ENCODE results near the gene SHB.

The SHB gene

DNA sequence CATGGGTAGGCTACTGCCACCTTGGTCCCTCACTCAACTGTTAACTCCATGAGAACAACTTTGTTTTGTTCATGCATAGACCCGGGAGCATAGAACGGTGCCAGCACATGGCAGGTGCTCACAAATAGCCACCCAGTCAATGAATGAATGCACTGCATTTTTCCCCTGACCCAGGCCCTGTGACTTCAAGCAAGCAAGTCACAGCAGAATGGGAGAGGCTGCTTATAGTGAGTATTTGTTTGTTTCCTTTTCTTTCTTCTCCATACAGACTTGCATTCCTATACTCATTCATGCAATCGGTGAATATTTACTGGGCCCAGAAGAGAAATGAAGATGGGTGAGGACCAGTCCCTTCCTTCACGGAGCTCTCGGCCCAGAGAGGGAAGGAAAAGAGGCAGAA is 62.0 kb downstream of the SHB start:
- Histone ChIP-seq H3K4me1 (ENCODE audit: control insufficient read depth, insufficient read depth, low read length) (peaks cover 31% of the 10 kb centered on the region), H3K27me3 (ENCODE audit: control insufficient read depth, insufficient read depth, low read length) (no peaks in the 10 kb centered on the region), H3K4me3 (ENCODE audit: low read length) (no peak overlapping the region), H3K36me3 (ENCODE audit: insufficient read depth, low read length) (no peaks in the 10 kb centered on the region), H3K9ac (ENCODE audit: low read depth, low read length) (no peak overlapping the region), H3K4me2 (ENCODE audit: low read length) (no peak overlapping the region), H3K9me3 (replicated peaks; ENCODE audit: low read length) (no peaks in the 10 kb centered on the region)

DNA sequence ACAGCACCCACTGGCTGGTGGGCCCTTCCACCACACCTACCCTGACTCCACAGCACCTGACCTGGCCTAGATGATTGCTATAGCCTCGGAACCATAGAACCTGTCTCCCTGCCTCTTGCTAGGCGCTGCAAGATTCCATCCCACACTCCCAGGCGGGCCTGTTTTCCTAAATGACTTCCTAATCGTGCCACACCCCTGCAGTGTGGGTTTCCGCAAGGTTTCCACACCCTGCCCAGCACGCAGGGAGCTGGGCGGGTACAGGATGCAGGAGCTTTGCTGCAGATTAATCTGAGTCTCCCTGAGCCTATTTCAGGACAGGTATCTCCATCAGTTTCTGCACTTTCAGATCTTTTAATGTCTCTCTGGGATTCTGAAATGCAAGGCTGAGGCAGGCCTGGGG is 62.9 kb downstream of the SHB start:
- H3K9me3 ChIP-seq (replicated peaks; ENCODE audit: low read length): no peaks in the 10 kb centered on the region
- H3K4me3 ChIP-seq (ENCODE audit: low read length): no peak overlapping the region
- no peak overlapping the region for H3K9ac ChIP-seq (ENCODE audit: low read depth, low read length)
- no peak overlapping the region for H3K4me2 ChIP-seq (ENCODE audit: low read length)
- H3K36me3 ChIP-seq (ENCODE audit: insufficient read depth, low read length): peaks cover 4% of the 10 kb centered on the region
- peaks cover 31% of the 10 kb centered on the region for H3K4me1 ChIP-seq (ENCODE audit: control insufficient read depth, insufficient read depth, low read length)
- H3K27me3 ChIP-seq (ENCODE audit: control insufficient read depth, insufficient read depth, low read length): no peaks in the 10 kb centered on the region

- Histone ChIP-seq H3K4me1 (ENCODE audit: control insufficient read depth, insufficient read depth, low read length) (peaks cover 36% of the 10 kb centered on the region), H3K4me3 (ENCODE audit: low read length) (no peak overlapping the region), H3K27me3 (ENCODE audit: control insufficient read depth, insufficient read depth, low read length) (no peaks in the 10 kb centered on the region), H3K9ac (ENCODE audit: low read depth, low read length) (no peak overlapping the region), H3K9me3 (replicated peaks; ENCODE audit: low read length) (no peaks in the 10 kb centered on the region), H3K4me2 (ENCODE audit: low read length) (no peak overlapping the region), H3K36me3 (ENCODE audit: insufficient read depth, low read length) (peaks cover 5% of the 10 kb centered on the region)
Observed at GRCh38 chr9:38004809-38005560, 64.0 kb downstream of the SHB start.

- Histone ChIP-seq H3K9me3 (replicated peaks; ENCODE audit: low read length) (no peaks in the 10 kb centered on the region), H3K27me3 (ENCODE audit: control insufficient read depth, insufficient read depth, low read length) (no peaks in the 10 kb centered on the region), H3K4me2 (ENCODE audit: low read length) (no peak overlapping the region), H3K36me3 (ENCODE audit: insufficient read depth, low read length) (peaks cover 5% of the 10 kb centered on the region), H3K4me3 (ENCODE audit: low read length) (no peak overlapping the region), H3K4me1 (ENCODE audit: control insufficient read depth, insufficient read depth, low read length) (peaks cover 38% of the 10 kb centered on the region), H3K9ac (ENCODE audit: low read depth, low read length) (no peak overlapping the region)
Observed at GRCh38 chr9:38003946-38004808, 64.8 kb downstream of the SHB start.

DNA sequence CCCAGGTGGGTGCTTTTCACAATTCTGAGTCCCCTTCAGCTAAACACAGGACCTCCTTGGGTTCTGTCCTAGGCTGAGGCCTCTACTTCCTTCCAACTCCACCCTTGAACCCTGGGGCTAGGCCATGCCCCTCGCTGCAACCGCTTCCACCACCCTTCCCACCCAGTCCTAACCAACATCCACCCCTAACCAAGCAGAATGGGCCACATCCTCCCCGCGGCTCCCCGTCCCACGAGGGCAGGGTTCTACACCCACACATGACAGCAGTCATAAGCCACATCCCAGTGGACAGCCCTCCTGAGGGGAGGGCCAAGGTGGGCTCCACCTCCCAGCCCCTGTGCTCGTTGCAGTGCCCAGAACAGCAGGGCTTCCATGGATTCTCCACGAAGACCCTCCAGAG is 65.8 kb downstream of the SHB start:
- peaks cover 35% of the 10 kb centered on the region for H3K4me1 ChIP-seq (ENCODE audit: control insufficient read depth, insufficient read depth, low read length)
- H3K4me3 ChIP-seq (ENCODE audit: low read length): no peak overlapping the region
- H3K4me2 ChIP-seq (ENCODE audit: low read length): no peak overlapping the region
- H3K9me3 ChIP-seq (replicated peaks; ENCODE audit: low read length): no peaks in the 10 kb centered on the region
- peaks cover 5% of the 10 kb centered on the region for H3K36me3 ChIP-seq (ENCODE audit: insufficient read depth, low read length)
- H3K9ac ChIP-seq (ENCODE audit: low read depth, low read length): no peak overlapping the region
- H3K27me3 ChIP-seq (ENCODE audit: control insufficient read depth, insufficient read depth, low read length): no peaks in the 10 kb centered on the region

GRCh38 chr9:38001430-38001829 is 67.6 kb downstream of the SHB start:
- no peak overlapping the region for H3K4me3 ChIP-seq (ENCODE audit: low read length)
- H3K9me3 ChIP-seq (replicated peaks; ENCODE audit: low read length): no peaks in the 10 kb centered on the region
- peaks cover 27% of the 10 kb centered on the region for H3K4me1 ChIP-seq (ENCODE audit: control insufficient read depth, insufficient read depth, low read length)
- H3K4me2 ChIP-seq (ENCODE audit: low read length): no peak overlapping the region
- H3K9ac ChIP-seq (ENCODE audit: low read depth, low read length): no peak overlapping the region
- no peaks in the 10 kb centered on the region for H3K27me3 ChIP-seq (ENCODE audit: control insufficient read depth, insufficient read depth, low read length)
- H3K36me3 ChIP-seq (ENCODE audit: insufficient read depth, low read length): peaks cover 5% of the 10 kb centered on the region

- peaks cover 30% of the 10 kb centered on the region for H3K4me1 ChIP-seq (ENCODE audit: control insufficient read depth, insufficient read depth, low read length)
- no peaks in the 10 kb centered on the region for H3K9me3 ChIP-seq (replicated peaks; ENCODE audit: low read length)
- H3K4me3 ChIP-seq (ENCODE audit: low read length): no peak overlapping the region
- H3K4me2 ChIP-seq (ENCODE audit: low read length): no peak overlapping the region
- H3K27me3 ChIP-seq (ENCODE audit: control insufficient read depth, insufficient read depth, low read length): no peaks in the 10 kb centered on the region
- H3K9ac ChIP-seq (ENCODE audit: low read depth, low read length): no peak overlapping the region
- H3K36me3 ChIP-seq (ENCODE audit: insufficient read depth, low read length): peaks cover 5% of the 10 kb centered on the region
Observed at GRCh38 chr9:38000735-38001134, 68.3 kb downstream of the SHB start.

DNA sequence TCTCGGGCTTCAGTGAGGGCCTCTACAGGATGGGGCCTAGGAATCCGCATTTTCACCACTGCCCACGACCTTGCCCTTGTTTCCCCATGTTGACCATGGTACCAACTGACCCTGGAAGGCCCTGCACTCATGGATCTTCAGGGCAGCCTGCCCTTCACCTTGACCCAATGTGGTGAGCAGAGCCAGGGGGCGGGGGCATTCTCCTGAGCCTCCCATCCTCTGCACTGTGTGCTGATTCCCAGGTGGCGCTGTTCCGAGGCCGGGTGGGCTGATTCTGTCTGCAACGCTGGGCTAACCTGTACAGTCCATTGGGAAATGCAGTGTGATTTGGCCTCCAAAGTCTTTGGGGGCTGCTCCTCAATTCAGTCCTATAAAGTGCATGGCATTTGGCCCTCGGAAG is 68.7 kb downstream of the SHB start:
- Histone ChIP-seq H3K4me1 (ENCODE audit: control insufficient read depth, insufficient read depth, low read length) (peaks cover 34% of the 10 kb centered on the region), H3K4me2 (ENCODE audit: low read length) (no peak overlapping the region), H3K36me3 (ENCODE audit: insufficient read depth, low read length) (peaks cover 5% of the 10 kb centered on the region), H3K4me3 (ENCODE audit: low read length) (no peak overlapping the region), H3K9ac (ENCODE audit: low read depth, low read length) (no peak overlapping the region), H3K27me3 (ENCODE audit: control insufficient read depth, insufficient read depth, low read length) (no peaks in the 10 kb centered on the region), H3K9me3 (replicated peaks; ENCODE audit: low read length) (no peaks in the 10 kb centered on the region)

DNA sequence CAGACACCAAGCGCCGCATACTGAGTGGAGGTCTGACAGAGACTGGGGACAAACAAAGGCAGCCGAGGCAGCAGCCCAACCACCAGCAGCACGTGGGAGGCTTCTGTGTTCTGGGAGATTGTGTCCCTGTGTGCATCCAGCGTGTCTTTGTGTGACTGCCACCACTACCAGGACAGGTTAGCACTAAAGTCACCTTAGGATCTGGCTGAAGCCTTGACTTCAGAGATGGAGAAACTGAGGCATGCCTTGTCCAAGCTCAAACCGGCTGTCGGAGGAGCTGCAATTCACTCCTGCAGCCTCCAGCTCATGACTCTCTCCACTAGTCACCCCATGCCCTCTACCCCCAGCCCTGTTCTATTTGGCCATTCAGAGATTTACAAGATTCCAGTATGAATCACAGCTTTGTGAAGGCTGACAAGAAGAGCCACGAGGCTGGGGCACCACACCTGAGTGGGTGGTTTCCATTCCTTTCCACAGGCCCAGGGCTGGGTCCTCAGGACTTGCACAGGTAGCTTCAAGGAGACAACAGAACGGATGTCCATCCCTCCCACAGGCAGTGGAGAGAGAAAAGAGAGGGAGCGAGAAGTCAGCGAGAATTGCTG is 69.3 kb downstream of the SHB start:
- Histone ChIP-seq H3K27me3 (ENCODE audit: control insufficient read depth, insufficient read depth, low read length) (no peaks in the 10 kb centered on the region), H3K9me3 (replicated peaks; ENCODE audit: low read length) (no peaks in the 10 kb centered on the region), H3K36me3 (ENCODE audit: insufficient read depth, low read length) (peaks cover 5% of the 10 kb centered on the region), H3K4me3 (ENCODE audit: low read length) (no peak overlapping the region), H3K4me1 (ENCODE audit: control insufficient read depth, insufficient read depth, low read length) (peaks cover 40% of the 10 kb centered on the region), H3K9ac (ENCODE audit: low read depth, low read length) (no peak overlapping the region), H3K4me2 (ENCODE audit: low read length) (peak overlapping the region; percentile 22)

DNA sequence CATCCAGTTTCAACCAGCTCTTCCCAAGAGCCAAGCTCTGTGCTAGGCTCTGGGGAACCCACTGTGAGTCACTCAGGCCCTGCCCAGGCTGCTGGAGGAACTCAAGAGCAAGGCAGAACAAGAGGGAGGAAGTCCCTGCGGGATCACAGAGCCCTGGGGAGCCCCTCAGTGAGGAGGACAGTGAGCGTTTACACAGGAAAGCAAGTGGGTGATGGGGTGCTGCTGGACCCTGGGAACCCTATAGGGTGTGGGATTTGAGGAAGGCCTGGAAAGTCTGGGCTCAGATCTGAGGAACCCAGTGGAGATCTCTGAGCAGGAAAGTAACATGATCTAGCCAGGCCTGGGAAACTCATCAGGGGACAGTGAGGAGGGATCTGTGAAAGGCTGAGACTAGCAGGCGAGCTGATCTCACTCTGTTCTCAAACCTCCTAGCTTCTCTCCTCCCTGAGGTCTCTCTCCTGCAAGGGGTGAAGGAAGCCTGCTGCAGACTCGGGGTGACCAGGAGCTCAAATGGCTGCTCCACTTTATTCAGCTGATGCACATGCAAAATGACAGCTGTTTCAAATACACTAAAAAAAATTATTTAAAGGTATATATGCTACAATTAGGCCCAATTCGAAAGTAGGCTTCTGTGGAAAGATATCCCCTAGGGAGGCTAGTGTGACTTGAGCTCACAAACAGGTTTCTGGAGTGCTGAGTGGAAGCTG is 70.0 kb downstream of the SHB start:
- H3K36me3 ChIP-seq (ENCODE audit: insufficient read depth, low read length): peaks cover 5% of the 10 kb centered on the region
- H3K9ac ChIP-seq (ENCODE audit: low read depth, low read length): no peak overlapping the region
- no peaks in the 10 kb centered on the region for H3K9me3 ChIP-seq (replicated peaks; ENCODE audit: low read length)
- no peak overlapping the region for H3K4me3 ChIP-seq (ENCODE audit: low read length)
- no peaks in the 10 kb centered on the region for H3K27me3 ChIP-seq (ENCODE audit: control insufficient read depth, insufficient read depth, low read length)
- peaks cover 47% of the 10 kb centered on the region for H3K4me1 ChIP-seq (ENCODE audit: control insufficient read depth, insufficient read depth, low read length)
- H3K4me2 ChIP-seq (ENCODE audit: low read length): peak overlapping the region; percentile 8

Measured in skeletal muscle satellite cell (primary cell).